Measurements from ENCODE around the gene KIF26B. TPM values are rescaled to one million over a fixed set of nuclear protein-coding genes. Genes with fewer than 3 reads are reported as not detected.

Gene KIF26B
- total RNA-seq, 1 experiment from 2014 or later = 1.6 TPM

DNA sequence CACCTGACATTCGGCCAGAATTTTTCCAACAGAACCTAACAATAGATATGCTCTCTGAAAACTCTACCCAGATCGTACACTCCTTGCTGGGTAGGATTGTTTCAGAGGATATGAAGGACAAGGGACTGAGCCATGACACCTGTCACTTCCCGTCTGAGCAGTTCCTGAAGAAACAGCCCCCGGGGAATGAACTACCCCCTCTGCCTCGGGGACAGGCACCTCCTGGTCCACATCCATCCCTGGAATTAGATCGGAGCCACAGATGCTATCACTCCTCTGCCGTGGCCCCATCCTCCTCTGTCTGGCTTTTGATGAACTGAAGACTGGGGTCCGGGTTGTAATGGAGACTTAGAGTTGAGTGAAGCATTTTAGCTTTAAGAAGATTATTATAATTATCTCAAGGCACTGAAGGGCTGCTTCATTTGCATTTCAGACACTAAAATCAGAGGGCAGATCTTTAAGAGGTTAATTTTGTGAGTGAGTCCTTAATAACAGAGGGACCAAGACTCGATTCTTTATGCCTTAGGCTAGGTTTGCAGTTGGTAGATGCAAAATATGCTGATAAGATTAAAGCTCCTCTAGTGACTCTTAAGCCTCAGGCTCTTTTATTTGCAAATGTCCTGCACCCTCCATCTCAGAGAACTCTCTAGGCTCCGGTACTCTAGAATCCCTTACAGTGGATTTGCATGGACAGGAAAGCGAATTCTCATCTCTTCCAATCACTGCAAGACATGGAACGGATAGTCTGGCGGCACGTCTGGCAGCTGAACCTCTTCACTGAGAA is 333.8 kb downstream of the KIF26B start:
- Mint-ChIP-seq H3K9me3 (ENCODE audit: unreplicated experiment) (no peaks in the 10 kb centered on the region), H3K4me3 (ENCODE audit: unreplicated experiment) (no peak overlapping the region), H3K36me3 (ENCODE audit: insufficient read depth, unreplicated experiment) (no peaks in the 10 kb centered on the region), H3K27ac (ENCODE audit: low read depth, unreplicated experiment) (no peak overlapping the region), H3K27me3 (ENCODE audit: insufficient read depth, unreplicated experiment) (no peaks in the 10 kb centered on the region), H3K4me1 (ENCODE audit: insufficient read depth, unreplicated experiment) (peaks cover 16% of the 10 kb centered on the region)
- intact Hi-C loops (cut with micrococcal nuclease) = no loop called here
- ChIA-PET POLR2A (interaction anchor here (0.8 to 5.8 kb wide), 8 partner anchors 7 to 498 kb away, joined by 3 to 41 read pairs (median 4); partner anchors contain the start of gene KIF26B), CTCF (interaction anchor here (0.6 to 2.1 kb wide), 6 partner anchors 11 to 1009 kb away, joined by 3 to 10 read pairs (median 4); no protein-coding TSS in a partner anchor)
- TF ChIP-seq, protein P1, sequence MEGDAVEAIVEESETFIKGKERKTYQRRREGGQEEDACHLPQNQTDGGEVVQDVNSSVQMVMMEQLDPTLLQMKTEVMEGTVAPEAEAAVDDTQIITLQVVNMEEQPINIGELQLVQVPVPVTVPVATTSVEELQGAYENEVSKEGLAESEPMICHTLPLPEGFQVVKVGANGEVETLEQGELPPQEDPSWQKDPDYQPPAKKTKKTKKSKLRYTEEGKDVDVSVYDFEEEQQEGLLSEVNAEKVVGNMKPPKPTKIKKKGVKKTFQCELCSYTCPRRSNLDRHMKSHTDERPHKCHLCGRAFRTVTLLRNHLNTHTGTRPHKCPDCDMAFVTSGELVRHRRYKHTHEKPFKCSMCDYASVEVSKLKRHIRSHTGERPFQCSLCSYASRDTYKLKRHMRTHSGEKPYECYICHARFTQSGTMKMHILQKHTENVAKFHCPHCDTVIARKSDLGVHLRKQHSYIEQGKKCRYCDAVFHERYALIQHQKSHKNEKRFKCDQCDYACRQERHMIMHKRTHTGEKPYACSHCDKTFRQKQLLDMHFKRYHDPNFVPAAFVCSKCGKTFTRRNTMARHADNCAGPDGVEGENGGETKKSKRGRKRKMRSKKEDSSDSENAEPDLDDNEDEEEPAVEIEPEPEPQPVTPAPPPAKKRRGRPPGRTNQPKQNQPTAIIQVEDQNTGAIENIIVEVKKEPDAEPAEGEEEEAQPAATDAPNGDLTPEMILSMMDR (IDR thresholded peaks at IDR 0.05; ENCODE audit: unreplicated experiment) = no peak
- no TSS peak for BruUV-seq (replicated peaks)
- no peak for DNase-seq (ENCODE audit: unreplicated experiment)

DNA sequence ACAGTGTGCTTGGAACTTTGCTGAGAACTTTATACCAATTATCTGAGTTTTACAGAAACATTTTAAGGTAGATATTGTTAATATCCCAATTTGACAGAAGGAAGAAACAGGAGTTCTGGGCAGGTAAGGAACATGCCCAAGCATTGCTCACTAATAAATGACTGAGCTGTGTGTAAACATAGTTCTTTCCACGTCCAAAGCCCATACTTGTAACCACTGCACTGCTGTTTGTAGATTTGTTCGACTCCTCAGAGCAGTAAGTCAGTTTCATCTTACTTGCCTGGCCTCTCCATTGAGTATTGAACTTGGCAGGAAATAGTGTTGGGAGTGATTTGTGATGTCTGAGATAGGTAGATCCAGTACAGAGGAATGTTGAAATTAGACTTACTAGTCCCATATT is 335.1 kb downstream of the KIF26B start:
- H3K27ac Mint-ChIP-seq (ENCODE audit: low read depth, unreplicated experiment) = peak overlapping the region; percentile 94
- no peaks in the 10 kb centered on the region for H3K36me3 Mint-ChIP-seq (ENCODE audit: insufficient read depth, unreplicated experiment)
- BruUV-seq (replicated peaks) = no TSS peak
- H3K4me1 Mint-ChIP-seq (ENCODE audit: insufficient read depth, unreplicated experiment) = peaks cover 16% of the 10 kb centered on the region
- peaks cover 2% of the 10 kb centered on the region for H3K9me3 Mint-ChIP-seq (ENCODE audit: unreplicated experiment)
- ChIA-PET CTCF (interaction anchor here (0.8 to 2.1 kb wide), 3 partner anchors 11 to 573 kb away, joined by 3 to 10 read pairs (median 3); no protein-coding TSS in a partner anchor), POLR2A (interaction anchor here (0.6 to 5.8 kb wide), 9 partner anchors 8 to 656 kb away, joined by 3 to 41 read pairs (median 4); partner anchors contain the start of gene KIF26B)
- H3K4me3 Mint-ChIP-seq (ENCODE audit: unreplicated experiment) = no peak overlapping the region
- TF ChIP-seq, protein P1 (IDR thresholded peaks at IDR 0.05; ENCODE audit: unreplicated experiment) = no peak
- H3K27me3 Mint-ChIP-seq (ENCODE audit: insufficient read depth, unreplicated experiment) = no peaks in the 10 kb centered on the region
- DNase-seq (ENCODE audit: unreplicated experiment) = peak; percentile 26
- intact Hi-C loops (cut with micrococcal nuclease) = no loop called here

DNA sequence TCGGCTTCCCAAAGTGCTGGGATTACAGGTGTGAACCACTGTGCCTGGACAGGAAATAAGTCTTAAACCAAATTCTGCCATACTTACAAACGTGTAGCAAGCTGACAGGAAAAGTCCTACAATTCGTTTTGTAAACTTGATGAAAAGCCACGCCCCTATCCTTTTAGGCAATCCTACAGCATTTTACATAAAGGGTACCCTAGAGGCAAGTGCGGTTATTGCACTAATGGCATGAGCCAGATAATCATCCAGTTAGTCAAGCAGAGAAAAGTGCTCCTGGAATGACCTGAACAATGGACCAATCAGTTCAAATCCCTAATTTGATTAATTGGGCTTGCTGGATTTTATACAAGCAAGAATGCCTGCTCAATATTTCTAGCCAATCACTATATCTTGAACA is 338.2 kb downstream of the KIF26B start:
- no TSS peak for BruUV-seq (replicated peaks)
- Mint-ChIP-seq H3K27me3 (ENCODE audit: insufficient read depth, unreplicated experiment) (peaks cover 15% of the 10 kb centered on the region), H3K36me3 (ENCODE audit: insufficient read depth, unreplicated experiment) (no peaks in the 10 kb centered on the region), H3K27ac (ENCODE audit: low read depth, unreplicated experiment) (no peak overlapping the region), H3K4me3 (ENCODE audit: unreplicated experiment) (no peak overlapping the region), H3K4me1 (ENCODE audit: insufficient read depth, unreplicated experiment) (peaks cover 11% of the 10 kb centered on the region), H3K9me3 (ENCODE audit: unreplicated experiment) (peaks cover 8% of the 10 kb centered on the region)
- ChIA-PET CTCF (no interaction called here), POLR2A (no interaction called here)
- peak; percentile 69 for DNase-seq (ENCODE audit: unreplicated experiment)
- TF ChIP-seq, protein P1 (IDR thresholded peaks at IDR 0.05; ENCODE audit: unreplicated experiment) = peak; percentile 39
- intact Hi-C loops (cut with micrococcal nuclease) = no loop called here

DNA sequence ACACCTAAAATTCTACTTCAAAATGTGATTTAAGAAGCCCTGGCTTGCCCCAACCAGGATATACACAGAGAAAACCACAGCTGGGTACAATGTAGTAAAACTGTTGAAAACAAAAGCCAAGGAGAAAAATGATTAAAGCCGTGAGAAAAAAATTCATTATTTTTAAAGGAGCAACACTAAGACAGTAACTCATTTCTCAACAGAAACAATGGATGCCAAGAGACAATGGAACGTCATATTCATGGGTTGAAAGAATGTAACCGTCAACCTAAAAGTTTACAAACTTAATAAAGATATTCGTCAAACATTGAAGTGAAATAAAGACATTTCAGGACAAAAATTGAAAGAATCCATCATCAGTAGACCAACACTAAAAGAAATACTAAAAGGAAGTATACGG is 340.9 kb downstream of the KIF26B start:
- CTCF ChIA-PET = interaction anchor here (0.5 to 0.9 kb wide), 2 partner anchors 342 to 996 kb away, joined by 3 read pairs; no protein-coding TSS in a partner anchor
- intact Hi-C loops (cut with micrococcal nuclease) = no loop called here
- POLR2A ChIA-PET = interaction anchor here (1.0 kb wide), 1 partner anchor 9 kb away, joined by 3 read pairs; no protein-coding TSS in a partner anchor
- H3K27ac Mint-ChIP-seq (ENCODE audit: low read depth, unreplicated experiment) = no peak overlapping the region
- peaks cover 8% of the 10 kb centered on the region for H3K9me3 Mint-ChIP-seq (ENCODE audit: unreplicated experiment)
- no TSS peak for BruUV-seq (replicated peaks)
- H3K27me3 Mint-ChIP-seq (ENCODE audit: insufficient read depth, unreplicated experiment) = peaks cover 15% of the 10 kb centered on the region
- TF ChIP-seq, protein P1 (IDR thresholded peaks at IDR 0.05; ENCODE audit: unreplicated experiment) = no peak
- DNase-seq (ENCODE audit: unreplicated experiment) = no peak
- H3K4me1 Mint-ChIP-seq (ENCODE audit: insufficient read depth, unreplicated experiment) = peaks cover 13% of the 10 kb centered on the region
- no peaks in the 10 kb centered on the region for H3K36me3 Mint-ChIP-seq (ENCODE audit: insufficient read depth, unreplicated experiment)
- no peak overlapping the region for H3K4me3 Mint-ChIP-seq (ENCODE audit: unreplicated experiment)
